ENCODE results near the gene FAM120B. TPM values are rescaled to one million over a fixed set of nuclear protein-coding genes. Genes with fewer than 3 reads are reported as not detected.
"Not testable (repeated sequence)": the region's sequence is repeated elsewhere in the genome, so short reads cannot be mapped to it uniquely, and the experiment has no call there.

Gene FAM120B
- total RNA-seq, 1 experiment from 2014 or later, result 16.7 TPM

DNA sequence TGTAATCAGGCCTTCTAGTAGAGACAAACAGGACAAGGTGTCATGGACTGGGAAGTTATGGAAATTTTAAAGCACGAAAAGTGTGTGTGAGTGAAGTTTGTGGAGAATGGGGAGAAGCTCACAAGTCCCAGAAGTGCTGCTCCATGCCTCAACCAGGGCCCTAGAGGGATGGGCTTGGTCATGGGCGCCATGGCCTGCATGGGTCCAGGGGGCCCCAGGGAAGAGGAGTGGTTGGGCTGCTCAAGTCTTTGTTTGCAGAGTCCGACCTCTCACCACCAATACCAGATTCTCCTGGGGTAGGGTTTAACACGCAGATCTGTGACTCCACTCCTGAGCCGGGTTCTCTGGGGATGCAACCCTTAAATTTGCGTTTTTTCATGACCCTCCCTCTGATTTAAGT is 88.4 kb downstream of the FAM120B start:
- Histone ChIP-seq H4K5ac (ENCODE audit: insufficient read length, low read depth, low read length) (no peak overlapping the region), H3K18ac (ENCODE audit: insufficient read length, low read depth, low read length) (no peak overlapping the region), H4K20me1 (ENCODE audit: control insufficient read depth, insufficient read depth, insufficient read length) (no peaks in the 10 kb centered on the region), H2BK120ac (ENCODE audit: low read depth, low read length, poor library complexity, severe bottlenecking) (no peak overlapping the region), H2AFZ (ENCODE audit: low read length) (no peak overlapping the region), H2BK15ac (ENCODE audit: low read depth, low read length) (no peak overlapping the region), H4K91ac (ENCODE audit: insufficient read length, low read depth, low read length) (no peak overlapping the region), H3K4me2 (ENCODE audit: insufficient read depth, insufficient read length, low read length) (no peak overlapping the region), H3K23ac (ENCODE audit: insufficient read length, low read depth, low read length) (no peak overlapping the region), H3K4me1 (ENCODE audit: insufficient read depth, low read length) (no peaks in the 10 kb centered on the region), H3K79me1 (ENCODE audit: insufficient read depth, low read depth, low read length, poor library complexity, severe bottlenecking) (no peaks in the 10 kb centered on the region), H3K4ac (ENCODE audit: low read depth, low read length) (no peak overlapping the region), H2AK5ac (ENCODE audit: insufficient read length, low read length) (no peak overlapping the region), H2BK20ac (ENCODE audit: low read depth, low read length, poor library complexity, severe bottlenecking) (no peak overlapping the region), H4K8ac (replicated peaks; ENCODE audit: insufficient read length, low read depth, low read length) (no peak overlapping the region), H3K14ac (ENCODE audit: insufficient read depth, low read length) (no peak overlapping the region), H3K27me3 (ENCODE audit: insufficient read depth, low read length) (no peaks in the 10 kb centered on the region), H3K27ac (ENCODE audit: insufficient read length, low read depth, low read length) (no peak overlapping the region), H2BK5ac (ENCODE audit: insufficient read length, low read length) (no peak overlapping the region), H3K56ac (ENCODE audit: insufficient read length, low read depth, low read length) (no peak overlapping the region), H3K79me2 (ENCODE audit: insufficient read depth, low read length) (no peaks in the 10 kb centered on the region), H3T11ph (ENCODE audit: low read length) (no peak overlapping the region), H3K23me2 (ENCODE audit: insufficient read length, low read depth, low read length, poor library complexity, severe bottlenecking) (no peaks in the 10 kb centered on the region), H3K9ac (ENCODE audit: extremely low read depth, insufficient read length, low read length) (no peak overlapping the region), H2BK12ac (ENCODE audit: insufficient read length, low read depth, low read length) (no peak overlapping the region), H3K9me3 (ENCODE audit: control insufficient read depth, low read depth, low read length) (no peaks in the 10 kb centered on the region)
- Mint-ChIP-seq H3K4me1 (no peaks in the 10 kb centered on the region), H3K4me3 (no peak overlapping the region), H3K9me3 (peaks cover 3 to 5% of the 10 kb centered on the region in 2 experiments; a peak in 3 of 5 replicates), H3K27ac (no peak overlapping the region), H3K36me3 (ENCODE audit: insufficient read depth in 1 of 3, low read depth in 3 of 3) (peaks cover 24 to 40% (median 24%) of the 10 kb centered on the region in 3 experiments), H3K27me3 (ENCODE audit: low read depth) (no peaks in the 10 kb centered on the region)
- TF ChIP-seq, protein P1, sequence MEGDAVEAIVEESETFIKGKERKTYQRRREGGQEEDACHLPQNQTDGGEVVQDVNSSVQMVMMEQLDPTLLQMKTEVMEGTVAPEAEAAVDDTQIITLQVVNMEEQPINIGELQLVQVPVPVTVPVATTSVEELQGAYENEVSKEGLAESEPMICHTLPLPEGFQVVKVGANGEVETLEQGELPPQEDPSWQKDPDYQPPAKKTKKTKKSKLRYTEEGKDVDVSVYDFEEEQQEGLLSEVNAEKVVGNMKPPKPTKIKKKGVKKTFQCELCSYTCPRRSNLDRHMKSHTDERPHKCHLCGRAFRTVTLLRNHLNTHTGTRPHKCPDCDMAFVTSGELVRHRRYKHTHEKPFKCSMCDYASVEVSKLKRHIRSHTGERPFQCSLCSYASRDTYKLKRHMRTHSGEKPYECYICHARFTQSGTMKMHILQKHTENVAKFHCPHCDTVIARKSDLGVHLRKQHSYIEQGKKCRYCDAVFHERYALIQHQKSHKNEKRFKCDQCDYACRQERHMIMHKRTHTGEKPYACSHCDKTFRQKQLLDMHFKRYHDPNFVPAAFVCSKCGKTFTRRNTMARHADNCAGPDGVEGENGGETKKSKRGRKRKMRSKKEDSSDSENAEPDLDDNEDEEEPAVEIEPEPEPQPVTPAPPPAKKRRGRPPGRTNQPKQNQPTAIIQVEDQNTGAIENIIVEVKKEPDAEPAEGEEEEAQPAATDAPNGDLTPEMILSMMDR (conservative IDR thresholded peaks at IDR 0.05), result no peak
- WGBS (ENCODE audit: extremely low coverage, insufficient read length, low lambda C conversion rate), result no CpG with 5 or more reads among the region's 6 CpGs
- DNase-seq, result no peak

DNA sequence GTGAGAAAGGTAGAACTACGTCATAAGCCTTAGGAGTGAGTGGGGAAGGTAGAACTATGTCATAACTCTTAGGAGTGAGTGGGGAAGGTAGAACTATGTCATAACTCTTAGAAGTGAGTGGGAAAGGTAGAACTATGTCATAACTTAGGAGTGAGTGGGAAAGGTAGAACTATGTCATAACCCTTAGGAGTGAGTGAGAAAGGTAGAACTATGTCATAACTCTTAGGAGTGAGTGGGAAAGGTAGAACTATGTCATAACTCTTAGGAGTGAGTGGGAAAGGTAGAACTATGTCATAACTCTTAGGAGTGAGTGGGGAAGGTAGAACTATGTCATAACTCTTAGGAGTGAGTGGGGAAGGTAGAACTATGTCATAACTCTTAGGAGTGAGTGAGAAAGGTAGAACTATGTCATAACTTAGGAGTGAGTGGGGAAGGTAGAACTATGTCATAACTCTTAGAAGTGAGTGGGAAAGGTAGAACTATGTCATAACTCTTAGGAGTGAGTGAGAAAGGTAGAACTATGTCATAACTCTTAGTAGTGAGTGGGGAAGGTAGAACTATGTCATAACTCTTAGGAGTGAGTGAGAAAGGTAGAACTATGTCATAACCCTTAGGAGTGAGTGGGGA is 92.3 kb downstream of the FAM120B start:
- not testable (repeated sequence) for H3K14ac ChIP-seq (ENCODE audit: insufficient read depth, low read length); H3K23ac ChIP-seq (ENCODE audit: insufficient read length, low read depth, low read length); H3K27me3 Mint-ChIP-seq (ENCODE audit: low read depth); H3K79me2 ChIP-seq (ENCODE audit: insufficient read depth, low read length); H2BK15ac ChIP-seq (ENCODE audit: low read depth, low read length); H2BK20ac ChIP-seq (ENCODE audit: low read depth, low read length, poor library complexity, severe bottlenecking); DNase-seq; H3K4me1 ChIP-seq (ENCODE audit: insufficient read depth, low read length); H3K4me2 ChIP-seq (ENCODE audit: insufficient read depth, insufficient read length, low read length); H2AK5ac ChIP-seq (ENCODE audit: insufficient read length, low read length); H3T11ph ChIP-seq (ENCODE audit: low read length); H3K4ac ChIP-seq (ENCODE audit: low read depth, low read length); H3K18ac ChIP-seq (ENCODE audit: insufficient read length, low read depth, low read length); H4K8ac ChIP-seq (replicated peaks; ENCODE audit: insufficient read length, low read depth, low read length); H3K23me2 ChIP-seq (ENCODE audit: insufficient read length, low read depth, low read length, poor library complexity, severe bottlenecking); H4K5ac ChIP-seq (ENCODE audit: insufficient read length, low read depth, low read length); H2AFZ ChIP-seq (ENCODE audit: low read length); H3K79me1 ChIP-seq (ENCODE audit: insufficient read depth, low read depth, low read length, poor library complexity, severe bottlenecking); H2BK12ac ChIP-seq (ENCODE audit: insufficient read length, low read depth, low read length); H3K27ac Mint-ChIP-seq; H3K9ac ChIP-seq (ENCODE audit: extremely low read depth, insufficient read length, low read length); H4K20me1 ChIP-seq (ENCODE audit: control insufficient read depth, insufficient read depth, insufficient read length); H2BK5ac ChIP-seq (ENCODE audit: insufficient read length, low read length); H3K27ac ChIP-seq (ENCODE audit: insufficient read length, low read depth, low read length); H3K56ac ChIP-seq (ENCODE audit: insufficient read length, low read depth, low read length); H4K91ac ChIP-seq (ENCODE audit: insufficient read length, low read depth, low read length); H3K9me3 Mint-ChIP-seq; H3K4me3 Mint-ChIP-seq; H3K9me3 ChIP-seq (ENCODE audit: control insufficient read depth, low read depth, low read length); H2BK120ac ChIP-seq (ENCODE audit: low read depth, low read length, poor library complexity, severe bottlenecking); H3K27me3 ChIP-seq (ENCODE audit: insufficient read depth, low read length)
- Mint-ChIP-seq H3K36me3 (ENCODE audit: insufficient read depth in 1 of 3, low read depth in 3 of 3) (peaks cover 16 to 29% (median 18%) of the 10 kb centered on the region in 3 experiments; a peak in 6 of 7 replicates), H3K4me1 (peaks cover 18% of the 10 kb centered on the region in 2 experiments)
- no CpG with 5 or more reads among the region's 1 CpG for WGBS (ENCODE audit: extremely low coverage, insufficient read length, low lambda C conversion rate)

All from H9 (cell line).